ENCODE measurements around the gene HACD2.

Gene HACD2

GRCh38 chr3:123568875-123569274 lies 16.0 kb downstream of the HACD2 start:
- DNase-seq (ENCODE audit: low spot score) = no peak

- no peak for DNase-seq (ENCODE audit: low spot score)
These were observed 16.8 kb downstream of the HACD2 start for GRCh38 chr3:123568034-123568433.

GRCh38 chr3:123564056-123564455 lies 20.8 kb downstream of the HACD2 start:
- no peak for DNase-seq (ENCODE audit: low spot score)

GRCh38 chr3:123562547-123562946 lies 22.3 kb downstream of the HACD2 start:
- no peak for DNase-seq (ENCODE audit: low spot score)

GRCh38 chr3:123561188-123561587 lies 23.7 kb downstream of the HACD2 start:
- DNase-seq (ENCODE audit: low spot score) = no peak

- DNase-seq (ENCODE audit: low spot score) = peak; percentile 30
These were observed 25.6 kb downstream of the HACD2 start for GRCh38 chr3:123559040-123559861.

- DNase-seq (ENCODE audit: low spot score) = no peak
These were observed 31.3 kb downstream of the HACD2 start for GRCh38 chr3:123553536-123553935.

- DNase-seq (ENCODE audit: low spot score) = no peak
These were observed 32.1 kb downstream of the HACD2 start for GRCh38 chr3:123552768-123553167.

- no peak for DNase-seq (ENCODE audit: low spot score)
These were observed 32.6 kb downstream of the HACD2 start for GRCh38 chr3:123552095-123552714.

GRCh38 chr3:123547881-123548519 lies 36.9 kb downstream of the HACD2 start:
- no peak for DNase-seq (ENCODE audit: low spot score)

GRCh38 chr3:123546133-123546755 lies 38.6 kb downstream of the HACD2 start:
- no peak for DNase-seq (ENCODE audit: low spot score)

GRCh38 chr3:123543950-123544349 lies 40.9 kb downstream of the HACD2 start:
- DNase-seq (ENCODE audit: low spot score) = no peak

GRCh38 chr3:123540285-123540684 lies 44.6 kb downstream of the HACD2 start:
- DNase-seq (ENCODE audit: low spot score) = no peak

- DNase-seq (ENCODE audit: low spot score) = no peak
These were observed 48.5 kb downstream of the HACD2 start for GRCh38 chr3:123536153-123536895.

GRCh38 chr3:123535580-123535979 lies 49.3 kb downstream of the HACD2 start:
- DNase-seq (ENCODE audit: low spot score) = no peak

- DNase-seq (ENCODE audit: low spot score) = no peak
These were observed 50.6 kb downstream of the HACD2 start for GRCh38 chr3:123534264-123534663.

- no peak for DNase-seq (ENCODE audit: low spot score)
These were observed 51.2 kb downstream of the HACD2 start for GRCh38 chr3:123533554-123534159.

- DNase-seq (ENCODE audit: low spot score) = no peak
These were observed 56.7 kb downstream of the HACD2 start for GRCh38 chr3:123528130-123528529.

- no peak for DNase-seq (ENCODE audit: low spot score)
These were observed 57.8 kb downstream of the HACD2 start for GRCh38 chr3:123527046-123527445.

- no peak for DNase-seq (ENCODE audit: low spot score)
These were observed 58.4 kb downstream of the HACD2 start for GRCh38 chr3:123526474-123526873.

GRCh38 chr3:123525433-123525832 lies 59.4 kb downstream of the HACD2 start:
- DNase-seq (ENCODE audit: low spot score) = no peak

- no peak for DNase-seq (ENCODE audit: low spot score)
These were observed 59.9 kb downstream of the HACD2 start for GRCh38 chr3:123524981-123525380.
